NCI-H1436 treated with DMSO at 0.1 percent for 48 hours (cell line): ENCODE results near the gene LRRC7.
"Not testable (repeated sequence)": the region's sequence is repeated elsewhere in the genome, so short reads cannot be mapped to it uniquely, and the experiment has no call there.

ENCODE experiments used
- DNase-seq: peaks from one replicate; lab custom pipeline; 2025; lab: John Stamatoyannopoulos, UW

LRRC7 gene

DNA sequence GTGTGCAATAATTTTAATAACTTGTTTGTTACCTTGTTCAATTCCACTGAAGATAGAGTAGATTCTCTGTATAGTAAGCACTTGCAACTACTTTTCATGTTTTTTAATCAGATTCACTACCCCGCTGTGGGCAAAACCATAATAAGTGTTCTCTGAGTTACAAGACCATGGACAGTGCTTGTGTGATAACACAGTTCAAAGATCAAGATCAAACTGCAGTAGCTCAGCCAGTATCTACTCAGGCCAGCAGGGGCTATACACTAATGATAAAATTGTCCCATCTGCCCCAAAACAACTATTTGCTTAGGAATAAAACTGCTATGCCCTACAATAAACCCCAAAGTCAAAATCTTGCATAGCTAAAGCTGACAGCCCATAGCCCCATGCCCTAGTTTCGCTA is 129.6 kb downstream of the LRRC7 start:
- DNase-seq: no peak

DNA sequence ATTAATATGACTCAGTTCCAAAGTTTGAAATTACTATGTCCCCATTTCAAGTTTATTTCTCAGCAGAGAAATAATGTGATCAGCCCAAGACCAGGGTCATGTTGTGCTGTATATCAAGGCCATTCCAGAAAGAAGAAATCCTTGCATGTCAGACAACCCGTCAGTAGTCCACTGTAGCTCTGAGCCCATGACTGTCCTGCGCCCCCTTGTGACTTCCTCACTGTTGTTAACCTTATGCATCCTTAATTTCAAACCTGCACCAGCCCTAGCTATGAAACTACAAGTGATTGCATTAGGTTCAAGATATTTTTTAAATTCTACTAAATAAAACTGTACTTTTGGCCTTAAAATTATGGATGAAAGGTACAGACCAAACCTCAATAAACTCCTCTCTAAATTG is 133.0 kb downstream of the LRRC7 start:
- no peak for DNase-seq

DNA sequence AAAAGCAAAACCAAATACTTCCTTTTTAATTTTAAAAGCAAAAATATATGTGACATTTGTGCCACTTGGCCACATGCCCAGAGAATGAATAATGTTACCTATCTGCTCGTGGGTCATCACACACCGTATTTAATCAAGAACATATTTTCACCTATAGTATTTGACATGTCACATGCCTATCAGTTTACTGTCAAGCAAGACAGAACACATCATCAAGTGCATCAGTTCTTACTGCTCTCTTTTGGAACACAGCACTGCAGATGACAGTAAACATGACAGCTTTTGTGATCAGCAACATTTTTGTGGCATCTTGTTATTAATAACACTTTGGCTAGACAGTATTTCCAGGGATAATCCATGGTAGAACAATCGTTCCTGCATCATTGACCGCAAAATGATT is 134.4 kb downstream of the LRRC7 start:
- DNase-seq: no peak

DNA sequence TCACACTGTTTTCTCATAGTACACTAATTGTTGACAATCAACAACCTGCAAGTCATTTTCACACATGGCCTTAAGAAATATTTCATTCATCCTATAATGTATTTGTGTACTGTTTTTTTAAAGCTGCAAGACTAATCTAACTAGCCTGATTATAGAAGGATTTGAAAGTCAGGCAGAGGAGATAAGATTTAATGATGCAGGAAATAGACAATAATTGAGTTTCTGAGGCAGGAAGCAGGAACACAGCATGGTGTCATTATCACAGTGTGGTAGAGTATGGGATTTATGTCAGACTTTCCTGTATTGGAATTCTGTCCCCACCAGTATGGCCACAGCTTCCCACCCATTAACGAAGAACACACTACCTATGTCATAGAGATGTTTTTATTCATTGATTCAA is 138.8 kb downstream of the LRRC7 start:
- DNase-seq: no peak

DNA sequence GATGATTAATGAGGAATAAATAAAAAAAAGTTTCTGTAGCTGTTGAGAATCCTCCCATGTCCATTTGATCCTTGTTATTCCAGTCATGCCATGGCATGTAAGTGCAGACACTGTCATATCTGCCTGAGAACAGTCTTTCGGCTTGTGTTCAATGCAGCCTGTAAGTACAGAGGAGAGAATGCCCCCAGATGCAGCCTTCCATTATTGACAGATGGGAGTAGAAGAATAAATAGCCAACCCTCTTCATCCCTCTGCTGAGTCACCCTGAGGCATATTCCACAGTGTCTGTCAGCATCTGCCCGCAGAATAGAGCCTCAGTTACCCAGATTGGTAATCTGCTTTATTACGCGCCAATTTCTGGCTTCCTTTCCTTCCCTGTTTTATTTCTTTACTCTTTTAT is 139.4 kb downstream of the LRRC7 start:
- no peak for DNase-seq

DNA sequence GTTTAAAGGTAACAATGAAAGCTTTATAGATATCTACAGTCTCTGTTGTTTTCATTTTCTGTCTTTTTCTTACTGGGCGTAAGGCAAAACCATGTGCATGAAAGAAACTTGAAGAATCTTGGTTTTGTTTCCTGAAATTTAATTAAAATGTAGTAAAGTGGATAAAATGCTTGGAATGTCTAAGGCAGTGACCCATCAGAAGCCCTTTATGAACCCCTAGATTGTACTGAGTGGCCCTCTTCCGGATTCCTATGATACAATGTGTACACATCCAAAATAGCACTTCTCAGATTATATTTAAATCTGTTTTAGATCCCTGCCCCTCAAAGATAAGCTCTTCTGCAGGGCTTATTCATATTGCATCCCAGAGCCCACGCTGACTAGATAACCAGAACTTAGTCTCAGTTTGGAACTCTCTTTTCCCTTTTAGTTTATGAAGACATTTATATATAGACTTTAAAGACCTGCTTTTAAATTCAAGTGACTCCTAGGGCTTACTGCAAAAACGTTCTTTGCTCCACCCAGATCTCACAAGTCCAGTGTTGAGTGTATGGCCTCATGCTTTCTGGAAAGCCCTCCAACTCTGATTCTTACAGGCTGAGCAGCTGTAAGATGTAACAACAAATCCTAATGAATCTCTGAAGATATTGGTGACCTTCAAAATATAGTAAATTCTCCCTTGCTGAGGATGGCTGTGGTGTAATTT is 142.9 kb downstream of the LRRC7 start:
- no peak for DNase-seq

DNA sequence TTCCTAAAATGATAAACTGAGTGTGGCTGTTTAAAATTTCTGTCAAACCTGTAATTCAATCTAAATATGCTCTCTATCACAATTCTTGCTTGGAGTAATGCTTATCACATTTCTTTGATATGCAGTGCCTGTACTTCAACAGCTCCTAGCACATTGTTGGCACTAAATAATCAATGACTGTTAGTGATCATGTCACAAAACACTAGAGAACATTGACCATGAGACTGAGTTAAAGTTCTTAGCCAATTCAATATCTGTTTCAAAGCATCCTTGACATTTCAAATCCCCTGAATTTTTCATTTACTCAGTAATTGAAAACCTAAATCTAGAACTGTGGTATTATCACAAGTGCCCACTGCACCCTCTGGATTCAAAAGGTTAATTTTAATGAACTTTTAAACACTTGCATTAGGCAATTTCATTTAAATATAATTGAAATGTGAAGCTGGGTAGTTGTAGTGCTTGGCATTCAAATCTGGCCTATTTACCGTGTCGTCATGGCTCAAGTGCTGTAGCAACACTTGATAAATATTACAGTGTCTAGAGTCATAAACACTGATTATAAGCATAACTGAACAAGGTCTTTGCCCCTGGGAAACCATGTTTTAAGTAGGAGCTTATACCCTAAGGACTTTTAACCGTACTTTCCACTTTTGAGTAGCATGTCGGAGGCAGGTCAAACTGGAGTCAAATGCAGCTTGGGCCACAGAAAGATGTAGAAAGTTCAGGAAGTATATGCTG is 143.6 kb downstream of the LRRC7 start:
- DNase-seq: no peak

DNA sequence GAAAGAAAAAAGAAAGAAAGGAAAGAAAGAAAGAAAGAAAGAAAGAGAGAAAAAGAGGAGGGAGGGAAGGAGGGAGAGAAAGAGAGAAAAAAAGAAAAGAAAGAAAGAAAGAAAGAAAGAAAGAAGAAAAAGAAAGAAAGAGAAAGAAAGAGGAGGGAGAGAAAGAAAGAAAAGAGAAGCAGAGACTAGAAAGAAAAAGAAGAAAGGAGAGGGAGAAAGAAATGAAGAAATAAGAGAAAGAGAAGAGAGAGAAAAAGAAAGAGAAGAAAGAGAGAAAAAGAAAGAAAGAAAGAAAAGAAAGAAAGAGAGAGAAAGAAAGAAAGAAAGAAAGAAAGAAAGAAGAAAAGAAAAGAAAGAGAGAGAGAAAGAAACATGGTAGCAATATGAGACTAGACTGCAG is 150.1 kb downstream of the LRRC7 start:
- DNase-seq: not testable (repeated sequence)

DNA sequence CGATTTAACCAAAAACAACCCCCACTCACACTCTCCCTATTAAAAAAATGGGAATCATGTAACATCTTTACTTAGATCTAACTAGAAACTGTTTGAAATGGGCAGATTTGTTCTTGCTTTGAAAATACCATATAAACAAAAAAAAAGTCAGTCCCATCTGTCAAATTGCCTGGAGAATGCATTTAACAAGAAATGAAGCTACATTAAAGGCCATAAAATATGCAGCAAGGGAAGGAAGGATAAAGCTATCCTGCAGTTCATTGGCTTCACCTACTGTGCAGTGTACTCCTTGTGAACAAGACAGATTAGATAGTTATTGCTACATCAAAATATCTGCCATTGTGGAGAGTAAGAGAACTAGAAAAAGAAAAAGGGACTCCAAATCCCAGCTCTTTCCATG is 160.5 kb downstream of the LRRC7 start:
- DNase-seq: no peak

DNA sequence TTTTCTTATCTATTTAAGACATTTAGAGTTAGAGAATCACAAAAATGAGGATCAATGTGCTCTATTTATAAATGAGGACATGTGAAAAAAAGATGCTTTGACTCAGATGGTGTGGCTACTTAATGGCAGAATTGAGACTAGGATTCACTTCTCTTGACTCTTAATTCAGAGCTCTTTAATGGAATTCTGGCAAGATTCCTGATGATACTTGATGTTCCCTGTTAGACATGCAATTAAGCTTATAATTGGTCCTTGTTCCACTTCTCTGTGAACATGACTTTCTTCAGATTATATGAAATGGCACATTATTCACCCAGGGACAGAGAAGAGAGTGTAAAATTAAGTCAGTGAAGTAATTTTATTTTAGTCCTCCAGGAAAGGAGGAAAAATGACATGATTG is 165.3 kb downstream of the LRRC7 start:
- no peak for DNase-seq

DNA sequence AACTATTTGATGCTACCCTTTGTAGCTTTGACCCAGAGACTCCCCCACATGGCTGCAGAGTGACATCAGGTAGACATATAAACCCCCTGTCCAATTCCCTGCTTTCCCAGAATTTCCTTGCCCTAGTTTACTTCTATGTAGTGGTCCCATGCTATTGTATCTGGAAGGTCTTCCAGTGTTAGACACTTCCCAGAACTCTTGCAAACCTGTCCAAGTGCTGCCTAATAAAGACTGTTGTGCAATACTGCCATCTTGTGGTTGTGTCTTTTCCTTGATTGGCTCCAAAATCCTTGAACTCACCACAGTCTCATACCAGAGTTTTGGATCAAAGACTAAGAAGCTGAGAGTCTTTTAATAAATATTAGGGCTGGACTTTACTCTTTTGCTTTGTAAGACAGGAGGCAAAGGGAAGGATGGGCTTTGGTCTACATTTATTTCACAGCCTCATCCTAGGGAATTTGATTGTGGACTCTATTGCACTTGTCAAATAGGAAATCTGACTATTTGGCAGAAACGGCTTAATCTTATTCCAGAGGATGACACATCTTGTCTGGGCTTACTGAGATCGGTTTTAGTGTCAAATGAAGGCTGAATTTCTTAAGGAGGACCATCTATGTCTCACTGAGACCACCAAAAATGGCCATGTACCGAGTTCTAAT is 169.9 kb downstream of the LRRC7 start:
- DNase-seq: peak; percentile 17

DNA sequence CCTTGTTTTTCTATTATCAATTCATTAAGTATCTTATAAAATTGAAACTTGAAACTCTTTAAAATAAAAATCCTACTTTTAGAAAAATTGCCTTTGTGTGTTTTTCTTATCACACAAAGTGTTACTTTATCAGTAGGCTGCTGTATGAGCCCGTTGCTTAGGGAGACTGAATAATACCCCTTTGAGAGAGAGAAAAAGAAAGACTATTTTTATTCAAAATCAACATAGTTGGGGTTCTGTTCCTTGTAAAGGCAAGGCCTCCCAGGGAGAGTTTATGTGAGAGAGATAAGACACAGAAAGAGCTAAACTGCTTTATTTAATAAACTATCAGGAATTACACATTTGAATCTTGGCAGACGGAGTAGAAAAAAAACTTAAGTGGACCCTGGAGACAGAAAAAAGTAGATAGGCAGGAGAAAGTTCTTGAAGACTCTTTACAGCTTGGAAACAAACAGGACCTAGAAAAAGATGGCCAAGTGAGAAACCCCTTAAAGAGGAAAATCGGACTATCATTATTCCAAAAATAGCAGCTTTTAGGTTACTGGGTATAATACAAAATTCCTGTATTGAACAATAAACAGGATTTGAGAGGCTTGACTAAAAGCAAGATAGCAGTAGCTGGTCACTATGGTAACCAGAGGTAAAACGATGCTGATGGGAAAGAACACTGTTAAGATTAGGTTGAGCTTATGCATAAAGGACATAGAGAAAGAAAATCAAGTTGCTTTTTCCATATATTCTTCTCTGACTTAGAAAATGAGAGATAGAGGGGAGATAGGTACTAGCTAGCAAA is 170.9 kb downstream of the LRRC7 start:
- DNase-seq: no peak

DNA sequence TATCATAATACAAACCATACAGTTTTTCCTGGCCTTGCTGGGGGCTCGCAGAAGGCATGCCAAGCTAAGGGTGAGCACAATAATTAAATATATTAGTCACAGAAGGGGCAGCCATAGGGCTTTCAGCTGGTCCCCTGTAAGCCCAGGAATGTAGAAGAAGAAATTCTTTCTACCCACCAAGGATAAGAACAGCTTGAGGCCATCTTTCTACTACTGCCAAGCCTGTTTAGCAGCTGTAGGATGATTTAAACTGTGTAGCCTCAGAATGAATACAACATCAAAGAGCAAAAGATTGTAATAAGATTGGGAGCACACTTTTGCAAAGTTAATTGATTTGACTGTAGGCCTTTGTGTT is 171.5 kb downstream of the LRRC7 start:
- no peak for DNase-seq

DNA sequence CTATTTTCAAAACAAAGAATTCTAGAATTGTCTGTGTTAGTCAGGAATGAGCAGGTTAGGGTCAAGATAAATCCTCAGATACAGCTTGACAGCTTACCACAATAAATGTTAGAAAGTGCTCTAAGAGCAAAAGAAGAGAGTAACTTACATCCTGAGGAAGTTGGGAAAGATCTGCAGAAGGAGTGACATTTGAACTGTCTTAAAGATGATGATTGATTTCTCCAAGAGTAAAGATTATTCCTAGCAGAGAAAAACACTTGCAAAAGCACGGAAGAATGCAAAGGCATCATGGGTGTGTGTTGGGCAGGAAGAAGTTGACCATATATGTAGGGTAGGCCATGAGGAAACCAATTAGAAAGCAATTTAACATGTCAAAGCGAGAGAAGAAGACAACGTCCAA is 175.4 kb downstream of the LRRC7 start:
- no peak for DNase-seq

DNA sequence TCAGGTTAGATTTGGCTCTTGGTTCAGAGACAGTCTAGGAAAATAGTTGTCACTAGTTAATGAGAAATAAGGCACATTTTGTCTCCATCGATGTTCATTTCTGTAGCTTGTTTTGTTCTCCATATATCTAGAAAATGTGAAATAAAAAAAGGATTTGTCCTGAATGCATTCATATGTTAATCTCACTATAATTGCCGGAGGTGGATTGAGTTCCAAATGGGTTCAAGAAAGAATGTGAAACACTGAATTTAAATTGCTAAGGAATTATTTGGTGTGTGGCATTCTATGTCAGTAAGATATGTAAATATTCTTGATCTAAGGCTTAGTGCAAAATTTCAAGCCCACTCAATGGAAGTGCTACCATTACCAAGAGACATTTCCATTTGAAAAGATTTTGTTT is 176.7 kb downstream of the LRRC7 start:
- DNase-seq: no peak

DNA sequence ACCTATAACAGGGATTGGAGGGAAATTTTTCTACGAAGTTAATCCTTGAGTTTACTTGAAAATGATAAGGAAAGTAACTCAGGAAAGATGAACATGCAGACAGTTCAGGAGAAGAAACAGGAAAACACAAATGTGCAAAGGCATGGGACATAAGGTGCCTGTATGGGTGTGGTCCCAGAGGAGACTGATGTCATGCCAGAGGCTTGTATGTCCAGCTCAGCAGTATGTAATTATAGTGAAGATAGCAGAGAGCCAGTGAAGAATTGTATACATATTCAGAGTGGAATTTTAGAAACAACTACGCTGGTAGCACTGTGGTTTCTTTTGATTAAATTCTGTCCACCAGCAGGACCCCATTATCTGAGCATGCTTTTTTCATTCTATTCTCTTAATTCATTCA is 179.5 kb downstream of the LRRC7 start:
- no peak for DNase-seq

DNA sequence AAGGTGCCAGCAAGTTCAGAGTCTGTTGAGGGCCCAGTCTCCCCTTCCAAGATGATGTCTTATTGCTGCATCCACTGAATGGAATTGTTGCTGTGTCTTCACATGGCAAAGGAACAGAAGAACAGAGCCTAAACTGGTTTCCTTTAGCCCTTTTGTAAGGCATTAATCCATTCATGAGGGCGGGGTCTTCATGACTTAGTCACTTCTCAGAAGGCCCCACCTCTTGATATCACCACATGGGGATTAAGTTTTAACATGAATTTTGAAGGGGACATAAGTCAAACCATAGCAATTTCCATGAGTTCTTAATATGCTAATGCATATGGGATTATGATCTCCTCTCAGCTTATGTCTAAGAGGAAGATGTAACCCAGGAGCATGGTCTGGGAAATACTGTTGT is 182.9 kb downstream of the LRRC7 start:
- no peak for DNase-seq

DNA sequence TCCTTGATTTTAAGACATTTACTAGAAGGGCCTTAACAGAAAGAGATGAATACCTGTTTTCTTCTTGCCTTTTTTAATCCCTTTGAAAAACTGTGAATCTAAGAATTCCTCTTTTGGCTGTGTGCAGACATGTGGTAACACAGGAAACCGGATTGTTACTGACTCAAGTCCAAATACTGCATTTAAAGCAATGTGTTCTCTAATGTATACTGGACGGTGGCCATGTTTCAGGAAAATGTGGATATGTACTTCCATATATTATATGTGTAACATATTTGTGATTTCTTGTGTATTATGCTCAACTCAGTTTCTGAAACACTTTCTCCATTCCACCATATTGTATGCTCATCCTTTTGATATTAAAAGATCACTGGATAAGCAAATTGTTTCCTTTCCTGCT is 185.1 kb downstream of the LRRC7 start:
- no peak for DNase-seq

DNA sequence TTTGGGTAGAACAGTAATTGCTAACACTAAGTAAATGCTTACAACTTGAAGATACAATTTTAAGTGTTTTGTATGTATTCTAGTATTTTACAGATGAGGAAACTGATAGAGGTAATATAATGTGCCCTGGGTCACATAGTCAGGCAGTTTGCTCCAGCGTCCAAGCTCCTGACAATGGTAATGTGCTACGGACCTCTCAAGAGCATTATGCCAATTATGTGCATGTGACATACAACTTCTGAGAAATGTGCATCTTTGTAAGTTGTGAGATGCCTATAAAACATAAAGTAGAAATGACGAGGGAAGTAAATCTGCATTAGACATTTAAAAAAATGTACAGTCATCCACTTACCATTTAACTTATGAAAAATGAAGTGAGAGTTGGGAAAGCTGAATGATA is 186.8 kb downstream of the LRRC7 start:
- no peak for DNase-seq

DNA sequence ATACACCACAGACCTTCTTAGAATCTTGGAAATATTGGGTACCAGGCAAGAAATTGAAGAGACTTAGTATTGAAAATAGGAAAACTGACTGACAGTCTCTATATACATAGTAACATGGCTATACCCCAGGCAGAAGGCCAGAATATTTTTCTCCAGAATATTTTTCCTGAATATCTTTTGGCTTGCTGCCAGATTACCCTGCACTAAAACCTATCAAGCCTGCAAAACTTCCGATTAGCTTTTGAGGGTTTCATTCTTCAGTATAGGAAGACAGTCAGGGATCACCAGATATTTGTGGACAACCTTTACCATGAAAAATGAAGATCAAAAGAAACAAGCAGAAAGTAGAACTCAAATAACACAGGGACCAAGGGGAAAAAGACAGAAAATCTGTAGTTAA is 187.9 kb downstream of the LRRC7 start:
- DNase-seq: no peak

DNA sequence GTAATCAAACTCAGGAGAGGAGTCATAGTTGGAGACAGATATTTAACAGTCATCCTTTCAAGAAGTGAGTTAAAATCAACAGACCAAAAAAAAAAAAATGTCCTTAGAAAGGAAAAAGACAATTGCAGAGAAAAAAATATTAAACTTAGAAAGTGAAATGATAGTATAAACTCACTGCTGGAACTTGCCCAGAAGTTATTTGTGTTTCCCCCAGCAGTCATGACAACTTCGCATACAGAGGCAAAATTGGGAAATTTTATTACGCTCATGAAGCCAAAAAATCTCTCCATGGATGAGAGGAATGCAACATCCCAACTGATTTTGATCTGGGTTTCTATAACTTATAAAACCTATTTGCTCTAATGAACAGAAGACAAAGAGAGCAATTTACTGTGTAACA is 198.2 kb downstream of the LRRC7 start:
- no peak for DNase-seq

DNA sequence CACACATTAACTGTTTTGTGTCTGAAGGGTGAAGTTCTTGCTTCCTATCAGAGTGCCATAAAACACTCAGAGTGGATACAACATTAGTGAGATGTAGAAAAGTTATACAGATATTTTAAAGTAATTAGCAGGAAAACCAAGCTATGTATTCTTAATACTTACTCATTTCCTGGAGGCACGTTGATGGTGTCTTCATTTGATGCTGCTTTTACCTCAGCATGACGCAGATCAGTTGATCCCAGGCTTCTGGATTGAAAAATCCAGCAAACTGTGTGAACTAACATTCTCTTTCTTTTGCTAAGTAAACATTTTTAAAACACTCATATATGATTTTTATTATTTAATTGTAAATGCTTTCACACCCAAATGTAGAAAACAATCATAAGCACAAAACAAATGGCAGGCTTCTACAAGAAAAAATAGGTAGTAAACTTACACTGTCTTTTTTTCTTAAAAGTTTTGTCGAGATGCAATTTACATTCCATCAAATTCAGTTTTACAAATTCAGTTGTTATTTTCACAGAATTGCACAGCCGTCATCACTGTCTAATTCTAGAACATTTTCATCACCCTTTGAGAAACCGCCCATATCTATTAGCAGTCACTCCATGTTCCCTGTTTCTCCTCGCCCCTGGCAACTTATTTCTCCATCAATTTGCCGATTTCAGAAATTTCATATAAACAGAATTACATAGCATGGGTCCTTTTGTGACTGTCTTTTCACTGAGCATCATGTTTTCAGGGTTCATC is 198.9 kb downstream of the LRRC7 start:
- no peak for DNase-seq
